Thyroid gland (tissue), 4 donors: ENCODE data around the gene GPATCH11.

ENCODE experiments used
- POLR2A ChIP-seq, 2 donors: fragments of 450-650 bp; IDR thresholded peaks; one replicate each; pipeline ENCODE4 v1.6.1; 2017; ENCODE audit warnings: antibody characterized with exemption in 2 of 2, mild to moderate bottlenecking in 2 of 2, moderate library complexity in 1 of 2
- TF ChIP-seq, protein P1 (sequence below), 6 experiments: fragments of 200-600 bp in 3 of 6; fragments of 450-650 bp in 3 of 6; sonication (generic) in 3 of 6; IDR thresholded peaks; one replicate each; pipeline ENCODE4 v1.5.1; 2016 to 2019; ENCODE audit warnings: antibody characterized with exemption in 6 of 6, mild to moderate bottlenecking in 2 of 6, inconsistent platforms in 1 of 6, moderate library complexity in 1 of 6

DNA sequence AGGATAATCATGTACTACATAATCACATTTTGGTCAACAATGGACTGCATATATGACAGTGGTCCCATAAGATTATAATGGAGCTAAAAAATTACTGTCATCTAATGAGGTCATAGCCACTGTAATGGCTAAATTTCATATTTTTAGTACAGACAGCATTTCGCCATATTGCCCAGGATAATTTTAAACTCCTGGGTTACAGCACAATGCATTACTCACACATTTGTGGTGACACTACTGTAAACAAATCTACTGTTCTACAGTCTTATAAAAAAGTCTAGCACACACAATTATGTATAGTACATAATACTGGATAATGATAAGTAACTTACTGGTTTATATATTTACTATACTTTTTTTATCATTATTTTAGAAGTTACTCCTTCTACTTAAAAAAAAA lies 59.7 kb downstream of the GPATCH11 start:
- TF ChIP-seq, protein P1, sequence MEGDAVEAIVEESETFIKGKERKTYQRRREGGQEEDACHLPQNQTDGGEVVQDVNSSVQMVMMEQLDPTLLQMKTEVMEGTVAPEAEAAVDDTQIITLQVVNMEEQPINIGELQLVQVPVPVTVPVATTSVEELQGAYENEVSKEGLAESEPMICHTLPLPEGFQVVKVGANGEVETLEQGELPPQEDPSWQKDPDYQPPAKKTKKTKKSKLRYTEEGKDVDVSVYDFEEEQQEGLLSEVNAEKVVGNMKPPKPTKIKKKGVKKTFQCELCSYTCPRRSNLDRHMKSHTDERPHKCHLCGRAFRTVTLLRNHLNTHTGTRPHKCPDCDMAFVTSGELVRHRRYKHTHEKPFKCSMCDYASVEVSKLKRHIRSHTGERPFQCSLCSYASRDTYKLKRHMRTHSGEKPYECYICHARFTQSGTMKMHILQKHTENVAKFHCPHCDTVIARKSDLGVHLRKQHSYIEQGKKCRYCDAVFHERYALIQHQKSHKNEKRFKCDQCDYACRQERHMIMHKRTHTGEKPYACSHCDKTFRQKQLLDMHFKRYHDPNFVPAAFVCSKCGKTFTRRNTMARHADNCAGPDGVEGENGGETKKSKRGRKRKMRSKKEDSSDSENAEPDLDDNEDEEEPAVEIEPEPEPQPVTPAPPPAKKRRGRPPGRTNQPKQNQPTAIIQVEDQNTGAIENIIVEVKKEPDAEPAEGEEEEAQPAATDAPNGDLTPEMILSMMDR (IDR thresholded peaks at IDR 0.05) = no peak
- no peak for TF ChIP-seq POLR2A (IDR thresholded peaks at IDR 0.05)
